ENCODE results near the gene ABCB8. TPM values are rescaled to one million over a fixed set of nuclear protein-coding genes. Genes with fewer than 3 reads are reported as not detected.

ABCB8 gene
- total RNA-seq, 2 experiments from 2014 or later, result 51.2 to 53.3 TPM

- H3K4me3 Mint-ChIP-seq, result no peak within 1 kb of the TSS
- CTCF ChIA-PET, result interaction anchor here (1.1 to 2.3 kb wide), 9 partner anchors 9 to 92 kb away, joined by 3 to 13 read pairs (median 5); partner anchors contain the start of gene ABCB8
- no peak for DNase-seq
- H3K9me3 Mint-ChIP-seq, result peaks cover 17% of the 10 kb centered on the region
- peaks cover 20% of the 10 kb centered on the region for H3K27me3 Mint-ChIP-seq
- H3K4me1 Mint-ChIP-seq, result peaks cover 51% of the 10 kb centered on the region
- POLR2A ChIA-PET, result interaction anchor here (0.8 to 1.6 kb wide), 3 partner anchors 21 to 28 kb away, joined by 3 to 4 read pairs (median 3); no protein-coding TSS in a partner anchor
- H3K27ac Mint-ChIP-seq, result no peak within 1 kb of the TSS
- peaks cover 15% of the 10 kb centered on the region for H3K36me3 Mint-ChIP-seq (ENCODE audit: low read depth)
Measured at GRCh38 chr7:150990416-150991186, 37.6 kb upstream of the ABCB8 start, which contains the start of gene NOS3. NOS3 (plus strand) TSS chr7:150991017; CDS start chr7:150993804, 2,787 bp downstream.

GRCh38 chr7:150992051-150992640 lies 36.1 kb upstream of the ABCB8 start:
- Mint-ChIP-seq H3K9me3 (peaks cover 17% of the 10 kb centered on the region), H3K27me3 (peaks cover 15% of the 10 kb centered on the region), H3K36me3 (ENCODE audit: low read depth) (peaks cover 15% of the 10 kb centered on the region), H3K4me3 (no peak overlapping the region), H3K4me1 (peaks cover 48% of the 10 kb centered on the region), H3K27ac (no peak overlapping the region)
- POLR2A ChIA-PET, result interaction anchor here (3.4 to 4.1 kb wide), 2 partner anchors 16 to 19 kb away, joined by 22 to 31 read pairs; no protein-coding TSS in a partner anchor
- CTCF ChIA-PET, result interaction anchor here (0.9 to 1.8 kb wide), 6 partner anchors 16 to 41 kb away, joined by 3 to 7 read pairs (median 4); partner anchors contain the start of gene ABCB8
- DNase-seq, result no peak

GRCh38 chr7:150992833-150993302 lies 35.4 kb upstream of the ABCB8 start:
- peaks cover 13% of the 10 kb centered on the region for H3K27me3 Mint-ChIP-seq
- H3K9me3 Mint-ChIP-seq, result peaks cover 17% of the 10 kb centered on the region
- peaks cover 15% of the 10 kb centered on the region for H3K36me3 Mint-ChIP-seq (ENCODE audit: low read depth)
- POLR2A ChIA-PET, result interaction anchor here (3.4 to 4.1 kb wide), 2 partner anchors 15 to 18 kb away, joined by 22 to 31 read pairs; no protein-coding TSS in a partner anchor
- H3K4me1 Mint-ChIP-seq, result peaks cover 50% of the 10 kb centered on the region
- H3K27ac Mint-ChIP-seq, result no peak overlapping the region
- CTCF ChIA-PET, result interaction anchor here (1.0 to 1.8 kb wide), 4 partner anchors 16 to 36 kb away, joined by 3 to 7 read pairs (median 4); partner anchors contain the start of gene ABCB8
- H3K4me3 Mint-ChIP-seq, result no peak overlapping the region
- peak; percentile 37 for DNase-seq

- Mint-ChIP-seq H3K27me3 (peaks cover 12% of the 10 kb centered on the region), H3K4me3 (no peak overlapping the region), H3K4me1 (peaks cover 49% of the 10 kb centered on the region), H3K9me3 (peaks cover 17% of the 10 kb centered on the region), H3K27ac (no peak overlapping the region), H3K36me3 (ENCODE audit: low read depth) (peaks cover 15% of the 10 kb centered on the region)
- ChIA-PET POLR2A (interaction anchor here (3.4 to 4.1 kb wide), 2 partner anchors 14 to 18 kb away, joined by 22 to 31 read pairs; no protein-coding TSS in a partner anchor), CTCF (interaction anchor here (1.2 to 2.2 kb wide), 7 partner anchors 9 to 32 kb away, joined by 4 to 22 read pairs (median 5); no protein-coding TSS in a partner anchor)
- DNase-seq, result no peak
Measured at GRCh38 chr7:150993511-150993910, 34.7 kb upstream of the ABCB8 start.

GRCh38 chr7:150994141-150994837 lies 34.0 kb upstream of the ABCB8 start:
- ChIA-PET POLR2A (interaction anchor here (0.8 to 4.1 kb wide), 5 partner anchors 14 to 545 kb away, joined by 3 to 31 read pairs (median 5); no protein-coding TSS in a partner anchor), CTCF (interaction anchor here (0.6 to 2.2 kb wide), 9 partner anchors 9 to 228 kb away, joined by 4 to 22 read pairs (median 5); partner anchors contain the start of gene ABCB8)
- DNase-seq, result peak; percentile 54
- Mint-ChIP-seq H3K27ac (peak overlapping the region; percentile 61), H3K4me1 (peaks cover 43% of the 10 kb centered on the region), H3K36me3 (ENCODE audit: low read depth) (peaks cover 15% of the 10 kb centered on the region), H3K9me3 (peaks cover 17% of the 10 kb centered on the region), H3K4me3 (no peak overlapping the region), H3K27me3 (peaks cover 10% of the 10 kb centered on the region)

- DNase-seq, result no peak
- H3K4me1 Mint-ChIP-seq, result peaks cover 39% of the 10 kb centered on the region
- H3K27ac Mint-ChIP-seq, result peak overlapping the region; percentile 61
- H3K27me3 Mint-ChIP-seq, result peaks cover 7% of the 10 kb centered on the region
- peaks cover 12% of the 10 kb centered on the region for H3K36me3 Mint-ChIP-seq (ENCODE audit: low read depth)
- CTCF ChIA-PET, result interaction anchor here (0.6 to 2.2 kb wide), 8 partner anchors 10 to 229 kb away, joined by 4 to 22 read pairs (median 6); partner anchors contain the start of gene ABCB8
- POLR2A ChIA-PET, result interaction anchor here (0.8 to 4.1 kb wide), 5 partner anchors 13 to 546 kb away, joined by 3 to 31 read pairs (median 5); no protein-coding TSS in a partner anchor
- H3K4me3 Mint-ChIP-seq, result no peak overlapping the region
- peaks cover 14% of the 10 kb centered on the region for H3K9me3 Mint-ChIP-seq
Measured at GRCh38 chr7:150994838-150995510, 33.3 kb upstream of the ABCB8 start.

GRCh38 chr7:150996376-150997074 lies 31.7 kb upstream of the ABCB8 start:
- H3K27me3 Mint-ChIP-seq, result no peaks in the 10 kb centered on the region
- H3K4me3 Mint-ChIP-seq, result no peak overlapping the region
- POLR2A ChIA-PET, result interaction anchor here (1.3 to 2.6 kb wide), 2 partner anchors 11 to 14 kb away, joined by 3 to 11 read pairs; no protein-coding TSS in a partner anchor
- H3K27ac Mint-ChIP-seq, result no peak overlapping the region
- no peak for DNase-seq
- CTCF ChIA-PET, result interaction anchor here (1.2 kb wide), 1 partner anchor 11 kb away, joined by 5 read pairs; no protein-coding TSS in a partner anchor
- H3K4me1 Mint-ChIP-seq, result peaks cover 45% of the 10 kb centered on the region
- no peaks in the 10 kb centered on the region for H3K9me3 Mint-ChIP-seq
- H3K36me3 Mint-ChIP-seq (ENCODE audit: low read depth), result no peaks in the 10 kb centered on the region

- H3K27ac Mint-ChIP-seq, result no peak overlapping the region
- ChIA-PET POLR2A (interaction anchor here (1.3 to 2.6 kb wide), 2 partner anchors 11 to 14 kb away, joined by 3 to 11 read pairs; no protein-coding TSS in a partner anchor), CTCF (interaction anchor here (1.2 to 1.7 kb wide), 2 partner anchors 11 to 12 kb away, joined by 4 to 5 read pairs; no protein-coding TSS in a partner anchor)
- H3K27me3 Mint-ChIP-seq, result no peaks in the 10 kb centered on the region
- no peak overlapping the region for H3K4me3 Mint-ChIP-seq
- peaks cover 45% of the 10 kb centered on the region for H3K4me1 Mint-ChIP-seq
- no peaks in the 10 kb centered on the region for H3K9me3 Mint-ChIP-seq
- H3K36me3 Mint-ChIP-seq (ENCODE audit: low read depth), result no peaks in the 10 kb centered on the region
- DNase-seq, result no peak
Measured at GRCh38 chr7:150997075-150997511, 31.2 kb upstream of the ABCB8 start.

GRCh38 chr7:150997817-150998216 lies 30.4 kb upstream of the ABCB8 start:
- H3K4me1 Mint-ChIP-seq, result peaks cover 43% of the 10 kb centered on the region
- no peak overlapping the region for H3K27ac Mint-ChIP-seq
- POLR2A ChIA-PET, result interaction anchor here (2.6 kb wide), 1 partner anchor 10 kb away, joined by 11 read pairs; no protein-coding TSS in a partner anchor
- CTCF ChIA-PET, result interaction anchor here (1.2 to 1.7 kb wide), 2 partner anchors 10 to 12 kb away, joined by 4 to 5 read pairs; no protein-coding TSS in a partner anchor
- H3K36me3 Mint-ChIP-seq (ENCODE audit: low read depth), result no peaks in the 10 kb centered on the region
- H3K4me3 Mint-ChIP-seq, result no peak overlapping the region
- H3K9me3 Mint-ChIP-seq, result no peaks in the 10 kb centered on the region
- no peaks in the 10 kb centered on the region for H3K27me3 Mint-ChIP-seq
- no peak for DNase-seq

- Mint-ChIP-seq H3K4me3 (no peak overlapping the region), H3K27ac (no peak overlapping the region), H3K9me3 (no peaks in the 10 kb centered on the region), H3K27me3 (no peaks in the 10 kb centered on the region), H3K4me1 (peaks cover 40% of the 10 kb centered on the region), H3K36me3 (ENCODE audit: low read depth) (no peaks in the 10 kb centered on the region)
- POLR2A ChIA-PET, result interaction anchor here (2.6 kb wide), 1 partner anchor 9 kb away, joined by 11 read pairs; no protein-coding TSS in a partner anchor
- no peak for DNase-seq
- CTCF ChIA-PET, result interaction anchor here (1.7 kb wide), 1 partner anchor 10 kb away, joined by 4 read pairs; no protein-coding TSS in a partner anchor
Measured at GRCh38 chr7:150998341-150998740, 29.9 kb upstream of the ABCB8 start.

GRCh38 chr7:150999001-150999400 lies 29.2 kb upstream of the ABCB8 start:
- ChIA-PET POLR2A (interaction anchor here (1.4 kb wide), 1 partner anchor 9 kb away, joined by 3 read pairs; no protein-coding TSS in a partner anchor), CTCF (interaction anchor here (1.0 to 1.7 kb wide), 2 partner anchors 8 to 9 kb away, joined by 4 read pairs; partner anchors contain the start of gene NOS3)
- no peaks in the 10 kb centered on the region for H3K27me3 Mint-ChIP-seq
- no peaks in the 10 kb centered on the region for H3K36me3 Mint-ChIP-seq (ENCODE audit: low read depth)
- peaks cover 35% of the 10 kb centered on the region for H3K4me1 Mint-ChIP-seq
- DNase-seq, result no peak
- no peak overlapping the region for H3K4me3 Mint-ChIP-seq
- H3K27ac Mint-ChIP-seq, result no peak overlapping the region
- H3K9me3 Mint-ChIP-seq, result no peaks in the 10 kb centered on the region

Data from activated CD4-positive, alpha-beta memory T cell treated with anti-CD3 and anti-CD28 coated beads, Interleukin-2, amount 10 ng/mL, durations not matched to agents 7 days and 5 days (primary cell).